ENCODE results near the gene COLEC12.

COLEC12 gene

DNA sequence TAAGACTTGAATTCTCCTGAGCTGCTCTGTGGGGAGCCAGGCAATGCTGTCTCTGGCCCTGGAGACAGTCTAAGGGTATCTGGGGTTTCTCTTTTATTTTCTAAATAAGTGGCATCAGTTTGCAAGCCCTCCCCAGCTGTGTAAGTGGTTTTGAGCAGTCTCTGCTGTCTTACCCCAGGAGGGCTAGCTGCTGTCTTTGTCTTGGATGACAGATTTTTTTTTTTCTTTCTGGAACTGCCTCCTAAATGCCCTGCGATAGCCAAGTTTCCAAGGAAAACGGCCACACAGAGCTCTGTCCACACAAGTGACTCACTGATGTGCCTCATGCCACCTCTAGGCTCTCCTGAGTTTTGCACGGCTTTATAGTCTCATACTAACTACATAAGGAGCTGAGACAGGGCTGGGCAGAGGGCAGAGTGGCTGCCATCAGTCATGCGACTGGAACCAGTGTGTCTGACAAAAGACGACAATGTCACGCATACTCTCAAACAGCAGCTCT, 195.4 kb downstream of the COLEC12 start:
- TF ChIP-seq, protein P1, sequence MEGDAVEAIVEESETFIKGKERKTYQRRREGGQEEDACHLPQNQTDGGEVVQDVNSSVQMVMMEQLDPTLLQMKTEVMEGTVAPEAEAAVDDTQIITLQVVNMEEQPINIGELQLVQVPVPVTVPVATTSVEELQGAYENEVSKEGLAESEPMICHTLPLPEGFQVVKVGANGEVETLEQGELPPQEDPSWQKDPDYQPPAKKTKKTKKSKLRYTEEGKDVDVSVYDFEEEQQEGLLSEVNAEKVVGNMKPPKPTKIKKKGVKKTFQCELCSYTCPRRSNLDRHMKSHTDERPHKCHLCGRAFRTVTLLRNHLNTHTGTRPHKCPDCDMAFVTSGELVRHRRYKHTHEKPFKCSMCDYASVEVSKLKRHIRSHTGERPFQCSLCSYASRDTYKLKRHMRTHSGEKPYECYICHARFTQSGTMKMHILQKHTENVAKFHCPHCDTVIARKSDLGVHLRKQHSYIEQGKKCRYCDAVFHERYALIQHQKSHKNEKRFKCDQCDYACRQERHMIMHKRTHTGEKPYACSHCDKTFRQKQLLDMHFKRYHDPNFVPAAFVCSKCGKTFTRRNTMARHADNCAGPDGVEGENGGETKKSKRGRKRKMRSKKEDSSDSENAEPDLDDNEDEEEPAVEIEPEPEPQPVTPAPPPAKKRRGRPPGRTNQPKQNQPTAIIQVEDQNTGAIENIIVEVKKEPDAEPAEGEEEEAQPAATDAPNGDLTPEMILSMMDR (IDR thresholded peaks at IDR 0.05; ENCODE audit: low read depth, low read length, missing control alignments) = no peak
- no peak overlapping the region for H3K4me3 ChIP-seq (ENCODE audit: low read depth, low read length)
- no peak for DNase-seq (ENCODE audit: low read depth)

DNA sequence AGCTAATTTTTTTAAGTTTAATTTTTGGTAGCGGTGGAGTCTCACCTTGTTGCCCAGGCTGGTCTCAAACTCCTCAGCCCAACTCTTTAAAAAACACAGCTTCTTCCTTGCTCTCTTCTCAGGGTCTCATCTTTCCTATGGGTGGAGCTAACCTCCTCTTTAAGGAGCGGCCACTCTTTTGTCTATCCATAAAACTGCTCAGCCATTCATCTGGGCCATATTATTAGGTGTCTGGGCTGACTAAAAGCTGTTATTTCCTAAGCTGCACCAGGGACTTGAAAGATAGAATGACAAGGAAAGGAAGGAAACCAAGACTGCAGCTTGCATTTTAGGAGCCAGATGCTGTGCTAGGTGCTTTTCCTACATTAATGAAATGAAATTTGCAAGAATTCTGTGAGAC, 196.9 kb downstream of the COLEC12 start:
- no peak overlapping the region for H3K4me3 ChIP-seq (ENCODE audit: low read depth, low read length)
- TF ChIP-seq, protein P1 (IDR thresholded peaks at IDR 0.05; ENCODE audit: low read depth, low read length, missing control alignments) = no peak
- DNase-seq (ENCODE audit: low read depth) = no peak

DNA sequence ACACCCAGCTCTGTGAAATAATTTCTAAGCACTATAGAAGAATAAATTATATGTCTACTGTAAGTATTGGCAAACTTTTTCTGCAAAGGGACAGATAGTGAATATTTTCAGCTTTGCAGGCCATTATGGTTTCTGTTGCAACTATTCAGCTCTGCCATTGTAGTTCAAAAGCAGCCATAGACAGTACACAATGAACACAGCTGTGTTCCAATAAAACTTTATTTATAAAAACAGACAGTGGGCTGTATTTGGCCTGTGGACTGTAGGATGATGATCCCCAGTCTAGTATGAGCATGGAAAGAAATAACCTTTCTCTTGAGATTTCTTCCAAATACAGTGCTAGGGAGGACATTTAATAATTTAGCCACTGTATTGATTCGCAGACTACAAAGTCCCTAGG, 197.5 kb downstream of the COLEC12 start:
- TF ChIP-seq, protein P1 (IDR thresholded peaks at IDR 0.05; ENCODE audit: low read depth, low read length, missing control alignments) = no peak

DNA sequence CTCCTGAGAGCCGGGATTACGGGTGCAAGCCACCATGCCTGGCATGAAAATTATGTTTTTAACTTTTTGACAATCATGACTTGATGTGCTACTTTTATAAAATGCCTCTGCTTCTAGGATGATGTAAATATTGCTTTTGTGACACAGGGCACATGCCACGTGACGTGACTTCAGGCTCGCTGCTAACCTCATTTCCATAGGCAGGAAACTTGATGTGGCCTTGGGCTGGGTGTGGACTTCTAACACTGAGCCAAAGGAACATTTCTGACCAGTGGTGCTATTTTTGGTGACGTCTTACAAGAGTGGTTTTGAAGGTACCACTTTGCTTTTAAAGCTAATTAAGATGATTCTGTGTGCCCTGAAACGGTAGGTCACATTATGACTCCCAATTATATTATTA, 198.4 kb downstream of the COLEC12 start:
- TF ChIP-seq, protein P1 (IDR thresholded peaks at IDR 0.05; ENCODE audit: low read depth, low read length, missing control alignments) = no peak
- DNase-seq (ENCODE audit: low read depth) = no peak
- H3K4me3 ChIP-seq (ENCODE audit: low read depth, low read length) = no peak overlapping the region

More for the DNA sequence above, 197.5 kb downstream of the COLEC12 start:
- H3K4me3 ChIP-seq (ENCODE audit: low read depth, low read length) = no peak overlapping the region
- DNase-seq (ENCODE audit: low read depth) = no peak

DNA sequence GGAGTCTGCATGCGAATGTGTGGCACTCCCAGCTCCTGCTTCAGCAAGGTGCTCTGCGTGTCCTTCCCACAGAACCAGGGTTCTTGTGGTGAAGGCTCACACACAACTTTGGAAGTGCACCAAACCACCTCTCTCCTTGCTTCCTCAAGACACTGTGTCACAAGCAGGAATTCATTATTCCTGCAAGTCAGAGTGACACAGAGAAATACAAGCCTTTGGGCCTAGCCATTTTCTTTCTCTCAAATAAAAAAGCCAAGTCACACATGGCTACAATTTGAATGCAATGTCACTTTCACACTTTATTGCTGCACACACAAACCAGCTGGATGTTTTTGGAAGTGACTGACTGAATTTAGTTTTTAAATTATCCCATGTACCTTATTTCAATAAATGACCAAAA, 202.6 kb downstream of the COLEC12 start:
- TF ChIP-seq, protein P1 (IDR thresholded peaks at IDR 0.05; ENCODE audit: low read depth, low read length, missing control alignments) = no peak
- no peak for DNase-seq (ENCODE audit: low read depth)
- no peak overlapping the region for H3K4me3 ChIP-seq (ENCODE audit: low read depth, low read length)

DNA sequence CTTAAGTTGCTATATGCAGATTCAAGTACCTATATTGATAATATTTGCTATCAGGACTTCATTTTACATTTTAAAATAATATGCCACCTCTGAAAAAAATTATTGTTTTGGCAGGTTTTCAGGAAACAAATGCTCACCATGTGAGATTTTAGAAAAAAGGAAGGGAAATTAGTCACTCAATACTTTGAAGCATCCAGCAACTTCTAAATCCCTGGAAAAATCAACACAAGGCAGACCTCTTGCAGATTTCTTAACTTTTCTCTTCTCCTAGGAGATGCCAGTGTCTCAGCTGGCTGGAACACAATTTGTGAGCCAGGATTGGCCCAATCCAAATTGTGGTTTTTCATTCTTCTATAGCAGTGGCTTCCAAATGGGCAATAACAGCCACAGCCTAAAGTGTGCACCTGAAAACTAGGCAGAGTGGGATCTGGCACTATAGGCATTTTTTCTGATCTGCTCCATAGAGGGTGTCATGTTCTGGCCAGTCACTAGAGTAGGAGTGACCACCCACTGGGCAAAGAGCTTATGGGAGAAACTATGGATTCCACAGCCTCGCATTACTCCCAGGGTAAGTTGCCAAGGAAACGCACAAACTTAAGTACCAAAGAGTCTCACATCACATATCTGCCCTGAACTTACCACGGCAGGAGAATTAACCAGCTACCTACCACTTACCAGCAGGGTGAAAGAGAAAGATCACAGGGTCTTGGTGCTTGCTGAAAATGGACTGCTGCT, 204.6 kb downstream of the COLEC12 start:
- TF ChIP-seq, protein P1 (IDR thresholded peaks at IDR 0.05; ENCODE audit: low read depth, low read length, missing control alignments) = no peak
- H3K4me3 ChIP-seq (ENCODE audit: low read depth, low read length) = no peak overlapping the region
- DNase-seq (ENCODE audit: low read depth) = no peak

DNA sequence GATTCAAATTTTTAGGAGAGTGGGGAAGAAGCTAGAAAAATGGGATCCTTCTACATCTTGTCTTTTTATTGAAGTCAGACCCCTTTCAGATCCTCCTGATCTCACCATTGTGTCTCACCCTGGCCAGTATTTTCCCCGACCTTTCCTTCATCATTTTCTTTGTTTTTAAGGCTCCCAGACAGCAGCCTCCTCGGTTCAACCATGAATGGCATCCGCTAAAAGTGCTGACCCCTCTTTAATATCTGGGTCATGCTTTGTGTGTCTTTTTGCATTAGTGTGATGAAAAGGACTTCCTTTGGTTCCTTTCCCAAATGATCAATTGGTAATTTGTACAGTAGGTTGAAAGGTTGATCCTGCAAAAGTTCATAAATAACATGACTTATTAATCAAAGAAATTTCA, 205.9 kb downstream of the COLEC12 start:
- TF ChIP-seq, protein P1 (IDR thresholded peaks at IDR 0.05; ENCODE audit: low read depth, low read length, missing control alignments) = no peak
- DNase-seq (ENCODE audit: low read depth) = no peak
- no peak overlapping the region for H3K4me3 ChIP-seq (ENCODE audit: low read depth, low read length)

All from GM12864 (cell line).